ENCODE results near the gene DGLUCY.
"Not testable (repeated sequence)": the region's sequence is repeated elsewhere in the genome, so short reads cannot be mapped to it uniquely, and the experiment has no call there.

Gene DGLUCY

GRCh38 chr14:91219517-91220389, 105.9 kb downstream of the DGLUCY start:
- in situ Hi-C loops (cut with HindIII; ENCODE audit: low pct_ligation_motif_present, low sequenced_read_pairs): no loop called here
- TF ChIP-seq CTCF (IDR thresholded peaks at IDR 0.05; ENCODE audit: low read depth, low read length, missing control alignments): no peak
- no peak overlapping the region for H3K27ac ChIP-seq
- no peaks in the 10 kb centered on the region for H3K27me3 ChIP-seq (replicated peaks)
- H3K4me3 ChIP-seq (ENCODE audit: low read depth, low read length): no peak overlapping the region
- H3K36me3 ChIP-seq (replicated peaks): no peaks in the 10 kb centered on the region
- no peak for DNase-seq

- H3K27ac ChIP-seq: no peak overlapping the region
- H3K4me3 ChIP-seq (ENCODE audit: low read depth, low read length): no peak overlapping the region
- in situ Hi-C loops (cut with HindIII; ENCODE audit: low pct_ligation_motif_present, low sequenced_read_pairs): no loop called here
- no peak for DNase-seq
- no peaks in the 10 kb centered on the region for H3K36me3 ChIP-seq (replicated peaks)
- H3K27me3 ChIP-seq (replicated peaks): no peaks in the 10 kb centered on the region
- no peak for TF ChIP-seq CTCF (IDR thresholded peaks at IDR 0.05; ENCODE audit: low read depth, low read length, missing control alignments)
These were observed 106.7 kb downstream of the DGLUCY start for GRCh38 chr14:91220581-91221000.

- in situ Hi-C loops (cut with HindIII; ENCODE audit: low pct_ligation_motif_present, low sequenced_read_pairs): no loop called here
- no peak overlapping the region for H3K27ac ChIP-seq
- DNase-seq: no peak
- H3K36me3 ChIP-seq (replicated peaks): no peaks in the 10 kb centered on the region
- no peak for TF ChIP-seq CTCF (IDR thresholded peaks at IDR 0.05; ENCODE audit: low read depth, low read length, missing control alignments)
- no peak overlapping the region for H3K4me3 ChIP-seq (ENCODE audit: low read depth, low read length)
- no peaks in the 10 kb centered on the region for H3K27me3 ChIP-seq (replicated peaks)
These were observed 107.4 kb downstream of the DGLUCY start for GRCh38 chr14:91221270-91221669.

GRCh38 chr14:91223028-91223783, 109.3 kb downstream of the DGLUCY start:
- in situ Hi-C loops (cut with HindIII; ENCODE audit: low pct_ligation_motif_present, low sequenced_read_pairs): no loop called here
- Histone ChIP-seq H3K27me3 (replicated peaks) (no peaks in the 10 kb centered on the region), H3K27ac (no peak overlapping the region), H3K36me3 (replicated peaks) (no peaks in the 10 kb centered on the region), H3K4me3 (ENCODE audit: low read depth, low read length) (no peak overlapping the region)
- DNase-seq: no peak
- TF ChIP-seq CTCF (IDR thresholded peaks at IDR 0.05; ENCODE audit: low read depth, low read length, missing control alignments): no peak

- H3K36me3 ChIP-seq (replicated peaks): no peaks in the 10 kb centered on the region
- no peak for TF ChIP-seq CTCF (IDR thresholded peaks at IDR 0.05; ENCODE audit: low read depth, low read length, missing control alignments)
- H3K27ac ChIP-seq: no peak overlapping the region
- H3K27me3 ChIP-seq (replicated peaks): no peaks in the 10 kb centered on the region
- in situ Hi-C loops (cut with HindIII; ENCODE audit: low pct_ligation_motif_present, low sequenced_read_pairs): no loop called here
- no peak overlapping the region for H3K4me3 ChIP-seq (ENCODE audit: low read depth, low read length)
- no peak for DNase-seq
These were observed 111.2 kb downstream of the DGLUCY start for GRCh38 chr14:91225025-91225424.

- H3K27ac ChIP-seq; H3K27me3 ChIP-seq (replicated peaks); DNase-seq; in situ Hi-C loops (cut with HindIII; ENCODE audit: low pct_ligation_motif_present, low sequenced_read_pairs); H3K4me3 ChIP-seq (ENCODE audit: low read depth, low read length); H3K36me3 ChIP-seq (replicated peaks): not testable (repeated sequence)
These were observed 112.5 kb downstream of the DGLUCY start for GRCh38 chr14:91226360-91226759.

All from brain microvascular endothelial cell (primary cell).